Suprapubic skin (tissue), 4 donors: ENCODE measurements around the gene KLHDC8A. TPM values are rescaled to one million over a fixed set of nuclear protein-coding genes. Genes with fewer than 3 reads are reported as not detected.

Experiments
- DNase-seq, 2 donors: peaks; one replicate each; pipeline ENCODE4 v3.0.0-alpha.2; 2019; ENCODE audit warnings: low spot score in 2 of 2
- H3K27ac ChIP-seq: fragments of 200-600 bp; sonication (generic); one replicate; pipeline ENCODE4 v1.5.1; 2019
- H3K27me3 ChIP-seq: fragments of 200-600 bp; sonication (generic); one replicate; pipeline ENCODE4 v1.5.1; 2019
- H3K36me3 ChIP-seq: fragments of 200-600 bp; sonication (generic); one replicate; pipeline ENCODE4 v1.5.1; 2019
- H3K4me1 ChIP-seq: fragments of 200-600 bp; sonication (generic); one replicate; pipeline ENCODE4 v1.5.1; 2019
- H3K4me3 ChIP-seq: fragments of 200-600 bp; sonication (generic); one replicate; pipeline ENCODE4 v1.5.1; 2019; ENCODE audit warnings: mild to moderate bottlenecking
- H3K9me3 ChIP-seq: fragments of 200-600 bp; sonication (generic); one replicate; pipeline ENCODE4 v1.5.1; 2019
- CTCF ChIP-seq, 2 donors: fragments of 200-600 bp in 1 of 2; fragments of 450-650 bp in 1 of 2; sonication (generic) in 1 of 2; IDR thresholded peaks; one replicate each; pipeline ENCODE4 v1.5.1; 2016 to 2019; ENCODE audit warnings: antibody characterized with exemption in 2 of 2, mild to moderate bottlenecking in 1 of 2, moderate library complexity in 1 of 2
- EP300 ChIP-seq: sonication (generic); formaldehyde crosslinking; IDR thresholded peaks from one replicate; pipeline ENCODE4 v1.6.1; 2017; ENCODE audit warnings: antibody characterized with exemption
- POLR2A ChIP-seq, 2 donors: fragments of 450-650 bp; IDR thresholded peaks; one replicate each; pipeline ENCODE4 v1.6.1; 2017; ENCODE audit warnings: antibody characterized with exemption in 2 of 2, mild to moderate bottlenecking in 2 of 2, moderate library complexity in 2 of 2
- POLR2AphosphoS5 ChIP-seq, 3 donors: sonication (generic); formaldehyde crosslinking; IDR thresholded peaks; one replicate each; pipeline ENCODE4 v1.6.1; 2017; ENCODE audit warnings: antibody characterized with exemption in 3 of 3
- WGBS: methylation state at CpG from one replicate; pipeline ENCODE4 v1.1.5; 2018; 5-methylcytosine and 5-hydroxymethylcytosine counted together
- total RNA-seq, 4 donors: library from RNA; depleted of rRNA; stranded (reverse); fragments of >200 nt; gene quantifications; one replicate each; pipeline ENCODE4 v1.1.0, GENCODE V29; 2016

KLHDC8A gene
- total RNA-seq, 4 donors from 2014 or later: 0.30 to 3.5 (median 0.62) TPM; not detected in 1

GRCh38 chr1:205374210-205375078 is 17.7 kb upstream of the KLHDC8A start:
- Histone ChIP-seq H3K27me3 (peaks cover 22% of the 10 kb centered on the region), H3K27ac (no peak overlapping the region), H3K4me3 (no peak overlapping the region), H3K4me1 (peaks cover 6% of the 10 kb centered on the region), H3K9me3 (no peaks in the 10 kb centered on the region), H3K36me3 (no peaks in the 10 kb centered on the region)
- 49% methylated on average over 10 of the region's 10 CpGs for WGBS
- no peak for DNase-seq
- no peak for TF ChIP-seq POLR2AphosphoS5 (IDR thresholded peaks at IDR 0.05)
- TF ChIP-seq EP300: no peak
- no peak for TF ChIP-seq POLR2A (IDR thresholded peaks at IDR 0.05)
- no peak for TF ChIP-seq CTCF (IDR thresholded peaks at IDR 0.05)

- no peak for DNase-seq
- H3K4me3 ChIP-seq: no peak overlapping the region
- peaks cover 6% of the 10 kb centered on the region for H3K4me1 ChIP-seq
- 52% methylated on average over 2 of the region's 2 CpGs for WGBS
- H3K9me3 ChIP-seq: no peaks in the 10 kb centered on the region
- TF ChIP-seq POLR2A (IDR thresholded peaks at IDR 0.05) (no peak), CTCF (IDR thresholded peaks at IDR 0.05) (no peak), POLR2AphosphoS5 (IDR thresholded peaks at IDR 0.05) (no peak)
- H3K36me3 ChIP-seq: no peaks in the 10 kb centered on the region
- no peak overlapping the region for H3K27ac ChIP-seq
- H3K27me3 ChIP-seq: peaks cover 17% of the 10 kb centered on the region
These were observed 17.1 kb upstream of the KLHDC8A start for GRCh38 chr1:205373798-205374175.

GRCh38 chr1:205373022-205373797 is 16.5 kb upstream of the KLHDC8A start:
- no peak for TF ChIP-seq POLR2AphosphoS5 (IDR thresholded peaks at IDR 0.05)
- TF ChIP-seq EP300: no peak
- TF ChIP-seq CTCF (IDR thresholded peaks at IDR 0.05): no peak
- TF ChIP-seq POLR2A (IDR thresholded peaks at IDR 0.05): no peak
- Histone ChIP-seq H3K4me3 (no peak overlapping the region), H3K27ac (no peak overlapping the region), H3K4me1 (peaks cover 6% of the 10 kb centered on the region), H3K9me3 (no peaks in the 10 kb centered on the region), H3K36me3 (no peaks in the 10 kb centered on the region), H3K27me3 (peaks cover 14% of the 10 kb centered on the region)
- WGBS: 35% methylated on average over 9 of the region's 9 CpGs
- no peak for DNase-seq

GRCh38 chr1:205371871-205372660 is 15.3 kb upstream of the KLHDC8A start:
- Histone ChIP-seq H3K36me3 (no peaks in the 10 kb centered on the region), H3K4me1 (peaks cover 6% of the 10 kb centered on the region), H3K27ac (no peak overlapping the region), H3K27me3 (peaks cover 14% of the 10 kb centered on the region), H3K4me3 (no peak overlapping the region), H3K9me3 (no peaks in the 10 kb centered on the region)
- TF ChIP-seq POLR2A (IDR thresholded peaks at IDR 0.05): no peak
- no peak for DNase-seq
- WGBS: 73% methylated on average over 11 of the region's 11 CpGs

GRCh38 chr1:205370780-205371179 is 14.1 kb upstream of the KLHDC8A start:
- Histone ChIP-seq H3K9me3 (no peaks in the 10 kb centered on the region), H3K27ac (no peak overlapping the region), H3K27me3 (peaks cover 14% of the 10 kb centered on the region), H3K4me3 (no peak overlapping the region), H3K36me3 (no peaks in the 10 kb centered on the region), H3K4me1 (peaks cover 6% of the 10 kb centered on the region)
- no peak for TF ChIP-seq CTCF (IDR thresholded peaks at IDR 0.05)
- TF ChIP-seq POLR2AphosphoS5 (IDR thresholded peaks at IDR 0.05): no peak
- no peak for TF ChIP-seq EP300
- no peak for TF ChIP-seq POLR2A (IDR thresholded peaks at IDR 0.05)
- no peak for DNase-seq
